NK-92 treated with Interleukin-12 subunit alpha and Interleukin-12 subunit beta, amount 100 ng/mL, for 24 hours (cell line): ENCODE measurements around the gene PSMB9.

Experiments used
- DNase-seq: peaks from one replicate; lab custom pipeline; 2025; lab: John Stamatoyannopoulos, UW

PSMB9 gene

DNA sequence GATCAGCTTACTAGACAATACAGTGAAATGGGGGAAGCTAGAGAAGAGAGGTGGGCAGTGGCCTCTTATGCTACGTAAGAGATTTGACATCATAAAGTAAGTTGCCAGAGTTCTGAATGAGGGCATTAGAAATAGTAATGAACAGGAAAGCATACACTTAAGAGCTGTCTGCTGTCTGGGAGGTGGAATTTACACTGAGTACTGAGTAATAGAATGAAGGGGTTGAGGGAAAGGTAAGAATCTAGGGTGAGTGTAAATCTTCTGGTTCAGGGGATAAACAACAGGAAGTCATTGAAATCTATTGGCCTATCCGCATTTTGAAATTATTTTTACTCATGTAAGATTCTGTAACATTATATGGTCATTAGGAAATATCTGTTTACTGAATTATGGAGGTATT is 51.1 kb downstream of the PSMB9 start:
- DNase-seq: no peak

DNA sequence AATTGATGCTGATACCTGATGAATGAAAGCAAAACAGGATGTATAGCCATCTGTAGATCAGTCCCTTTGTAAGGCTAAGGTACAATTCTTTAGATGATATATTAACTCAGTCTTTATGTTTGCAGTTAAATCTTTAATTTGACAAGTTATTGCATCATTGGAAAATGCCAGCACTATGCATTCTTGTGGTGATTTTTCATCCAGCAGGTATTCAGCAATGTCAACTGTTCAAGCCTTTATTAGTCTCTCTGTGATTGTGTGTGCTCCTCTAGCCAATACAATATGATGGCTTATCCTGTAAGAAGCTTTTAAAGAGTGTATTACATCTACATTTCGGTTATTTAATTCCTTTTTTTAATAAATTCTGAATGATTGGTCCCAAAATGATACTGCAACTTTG is 52.5 kb downstream of the PSMB9 start:
- DNase-seq: no peak

DNA sequence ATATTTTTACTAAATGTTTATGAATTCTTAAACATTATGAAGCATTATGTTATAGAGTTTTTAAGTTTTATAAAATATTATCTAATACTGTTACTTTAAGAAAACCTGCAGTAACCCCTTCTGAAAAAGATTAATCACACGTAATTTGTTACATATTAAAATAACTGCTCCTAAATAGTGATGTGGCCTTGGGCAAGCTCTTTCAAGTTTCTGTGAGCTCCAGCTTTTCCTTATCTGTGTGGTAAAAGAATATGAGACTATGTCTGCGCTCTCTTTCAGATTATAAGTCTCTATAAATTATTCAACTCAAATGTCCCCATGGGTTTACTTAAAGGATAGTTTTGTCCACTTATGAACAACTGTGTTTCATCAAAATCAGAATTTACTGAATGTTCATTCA is 54.9 kb downstream of the PSMB9 start:
- no peak for DNase-seq
